SU-DHL-6 (cell line): Measurements from ENCODE around the gene KRTAP12-1.
"Not testable (repeated sequence)": the region's sequence is repeated elsewhere in the genome, so short reads cannot be mapped to it uniquely, and the experiment has no call there.

Experiments used
- H2AFZ ChIP-seq: fragments of 200-600 bp; sonication (generic); 2 replicates; pipeline ENCODE4 v1.6.1; 2014; ENCODE audit warnings: low read depth, mild to moderate bottlenecking, moderate library complexity, mixed read lengths, antibody characterized with exemption, low read length; ENCODE audit not compliant: severe bottlenecking
- H3F3A ChIP-seq: fragments of 200-600 bp; shearing (Covaris generic); 2 replicates; pipeline ENCODE4 v1.6.0; 2016; ENCODE audit warnings: antibody characterized with exemption, mild to moderate bottlenecking; ENCODE audit not compliant: insufficient read depth
- H3K27ac ChIP-seq: fragments of 200-600 bp; sonication (generic); 2 replicates; pipeline ENCODE4 v1.5.1; 2016; ENCODE audit warnings: low read depth, mild to moderate bottlenecking, low read length, moderate library complexity, mixed read lengths
- H3K27me3 ChIP-seq: fragments of 200-600 bp; sonication (generic), shearing (Covaris generic); 2 replicates; pipeline ENCODE4 v1.6.0; 2014; ENCODE audit warnings: mild to moderate bottlenecking, low read length
- H3K36me3 ChIP-seq: fragments of 200-600 bp; sonication (generic); 2 replicates; pipeline ENCODE4 v1.6.1; 2014; ENCODE audit warnings: mild to moderate bottlenecking, low read length, mixed read lengths
- H3K4me2 ChIP-seq: fragments of 300-600, 200-600 bp; shearing (Covaris generic), sonication (generic); 2 replicates; pipeline ENCODE4 v1.6.0; 2014; ENCODE audit warnings: low read length, low read depth, mild to moderate bottlenecking; ENCODE audit not compliant: poor library complexity, severe bottlenecking
- H3K4me3 ChIP-seq: fragments of 200-600 bp; sonication (generic); 2 replicates; pipeline ENCODE4 v1.5.1; 2014; ENCODE audit warnings: antibody characterized with exemption, low read length, mild to moderate bottlenecking, mixed read lengths; ENCODE audit not compliant: insufficient read depth, poor library complexity, severe bottlenecking
- H3K79me2 ChIP-seq: fragments of 200-600 bp; sonication (generic); 2 replicates; pipeline ENCODE4 v1.6.1; 2014; ENCODE audit warnings: mild to moderate bottlenecking, low read length, moderate library complexity; ENCODE audit not compliant: insufficient read depth
- H3K9ac ChIP-seq: fragments of 200-600 bp; sonication (generic); 2 replicates; pipeline ENCODE4 v1.7.0; 2014; ENCODE audit warnings: mild to moderate bottlenecking, low read length
- H3K9me2 ChIP-seq: fragments of 200-600 bp; sonication (generic); replicated peaks from 2 replicates; pipeline ENCODE4 v1.6.1; 2014; ENCODE audit warnings: low read length; ENCODE audit not compliant: insufficient read depth
- H3K9me3 ChIP-seq: fragments of 200-600 bp; sonication (generic); 2 replicates; pipeline ENCODE4 v1.6.1; 2014; ENCODE audit warnings: low read length, mixed read lengths; ENCODE audit not compliant: insufficient read depth
- H4K20me1 ChIP-seq: fragments of 200-600 bp; sonication (generic); 2 replicates; pipeline ENCODE4 v1.6.1; 2014; ENCODE audit warnings: low read depth, mild to moderate bottlenecking, antibody characterized with exemption, low read length, moderate library complexity, mixed read lengths
- EZH2phosphoT487 ChIP-seq: fragments of 200-600 bp; sonication (generic), shearing (Covaris generic); conservative IDR thresholded peaks from 2 replicates; pipeline ENCODE4 v1.6.1; 2018; ENCODE audit warnings: mild to moderate bottlenecking, antibody characterized with exemption, low read length, moderate library complexity, mixed read lengths
- TF ChIP-seq, protein P1 (sequence below): fragments of 200-600 bp; sonication (generic); IDR thresholded peaks from one replicate; pipeline ENCODE4 v1.5.1; 2017; ENCODE audit warnings: antibody characterized with exemption, mild to moderate bottlenecking, low read length, moderate library complexity; ENCODE audit not compliant: insufficient read depth, poor library complexity, severe bottlenecking

Gene KRTAP12-1

DNA sequence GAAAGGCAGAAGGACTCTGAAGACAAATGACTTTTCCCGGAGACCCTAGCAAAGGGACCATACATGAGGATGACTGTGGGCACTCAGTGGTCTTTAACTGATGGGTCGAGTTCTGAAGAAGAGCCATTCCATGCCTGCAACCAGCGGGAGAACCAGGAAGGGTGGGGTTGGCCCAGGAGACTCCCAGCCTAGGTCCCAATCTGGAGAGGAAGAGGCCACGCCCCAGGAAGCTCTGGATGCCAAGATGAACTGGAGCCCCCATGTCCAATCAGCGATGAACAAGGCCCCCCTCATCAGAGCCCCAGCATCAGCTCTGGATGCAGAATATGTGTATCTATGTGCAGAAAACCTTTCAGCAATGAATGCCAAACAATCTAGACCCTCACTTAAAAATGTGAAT lies 41.2 kb downstream of the KRTAP12-1 start:
- Histone ChIP-seq H3K9ac (no peak overlapping the region), H3K9me2 (no peaks in the 10 kb centered on the region), H4K20me1 (no peaks in the 10 kb centered on the region), H3K4me3 (no peak overlapping the region), H3K36me3 (no peaks in the 10 kb centered on the region), H3K9me3 (peaks cover 11% of the 10 kb centered on the region; the same call in 1 of the 2 replicates), H3K79me2 (no peaks in the 10 kb centered on the region), H3K4me2 (no peak overlapping the region), H3K27ac (no peak overlapping the region), H3F3A (no peaks in the 10 kb centered on the region), H3K27me3 (no peaks in the 10 kb centered on the region), H2AFZ (no peak overlapping the region)
- TF ChIP-seq, protein P1, sequence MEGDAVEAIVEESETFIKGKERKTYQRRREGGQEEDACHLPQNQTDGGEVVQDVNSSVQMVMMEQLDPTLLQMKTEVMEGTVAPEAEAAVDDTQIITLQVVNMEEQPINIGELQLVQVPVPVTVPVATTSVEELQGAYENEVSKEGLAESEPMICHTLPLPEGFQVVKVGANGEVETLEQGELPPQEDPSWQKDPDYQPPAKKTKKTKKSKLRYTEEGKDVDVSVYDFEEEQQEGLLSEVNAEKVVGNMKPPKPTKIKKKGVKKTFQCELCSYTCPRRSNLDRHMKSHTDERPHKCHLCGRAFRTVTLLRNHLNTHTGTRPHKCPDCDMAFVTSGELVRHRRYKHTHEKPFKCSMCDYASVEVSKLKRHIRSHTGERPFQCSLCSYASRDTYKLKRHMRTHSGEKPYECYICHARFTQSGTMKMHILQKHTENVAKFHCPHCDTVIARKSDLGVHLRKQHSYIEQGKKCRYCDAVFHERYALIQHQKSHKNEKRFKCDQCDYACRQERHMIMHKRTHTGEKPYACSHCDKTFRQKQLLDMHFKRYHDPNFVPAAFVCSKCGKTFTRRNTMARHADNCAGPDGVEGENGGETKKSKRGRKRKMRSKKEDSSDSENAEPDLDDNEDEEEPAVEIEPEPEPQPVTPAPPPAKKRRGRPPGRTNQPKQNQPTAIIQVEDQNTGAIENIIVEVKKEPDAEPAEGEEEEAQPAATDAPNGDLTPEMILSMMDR, result no peak
- TF ChIP-seq EZH2phosphoT487, result no peak

DNA sequence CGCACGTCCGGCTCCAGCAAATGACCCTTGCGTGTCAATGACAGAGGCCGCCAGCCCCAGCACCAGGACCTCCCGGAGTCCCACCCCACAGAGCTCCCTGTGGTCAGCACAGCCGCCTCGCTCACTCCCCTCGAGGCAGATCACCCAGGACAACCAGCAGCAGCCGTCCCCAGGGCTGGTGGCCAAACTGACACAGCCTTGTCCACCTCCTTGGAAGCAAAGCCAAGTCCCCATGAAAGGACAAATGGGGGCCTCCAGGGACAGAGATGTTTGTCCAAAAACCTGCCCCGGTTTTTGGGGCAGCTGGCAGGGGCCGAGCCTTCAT lies 42.7 kb downstream of the KRTAP12-1 start:
- Histone ChIP-seq H3K36me3 (no peaks in the 10 kb centered on the region), H3K9me3 (peaks cover 4% of the 10 kb centered on the region; the same call in 1 of the 2 replicates), H3K79me2 (no peaks in the 10 kb centered on the region), H2AFZ (no peak overlapping the region), H3K27ac (no peak overlapping the region), H3K9me2 (no peaks in the 10 kb centered on the region), H3F3A (no peaks in the 10 kb centered on the region), H3K4me3 (no peak overlapping the region), H3K27me3 (no peaks in the 10 kb centered on the region), H3K9ac (no peak overlapping the region), H3K4me2 (no peak overlapping the region), H4K20me1 (no peaks in the 10 kb centered on the region)
- TF ChIP-seq, protein P1, result no peak
- TF ChIP-seq EZH2phosphoT487, result no peak

DNA sequence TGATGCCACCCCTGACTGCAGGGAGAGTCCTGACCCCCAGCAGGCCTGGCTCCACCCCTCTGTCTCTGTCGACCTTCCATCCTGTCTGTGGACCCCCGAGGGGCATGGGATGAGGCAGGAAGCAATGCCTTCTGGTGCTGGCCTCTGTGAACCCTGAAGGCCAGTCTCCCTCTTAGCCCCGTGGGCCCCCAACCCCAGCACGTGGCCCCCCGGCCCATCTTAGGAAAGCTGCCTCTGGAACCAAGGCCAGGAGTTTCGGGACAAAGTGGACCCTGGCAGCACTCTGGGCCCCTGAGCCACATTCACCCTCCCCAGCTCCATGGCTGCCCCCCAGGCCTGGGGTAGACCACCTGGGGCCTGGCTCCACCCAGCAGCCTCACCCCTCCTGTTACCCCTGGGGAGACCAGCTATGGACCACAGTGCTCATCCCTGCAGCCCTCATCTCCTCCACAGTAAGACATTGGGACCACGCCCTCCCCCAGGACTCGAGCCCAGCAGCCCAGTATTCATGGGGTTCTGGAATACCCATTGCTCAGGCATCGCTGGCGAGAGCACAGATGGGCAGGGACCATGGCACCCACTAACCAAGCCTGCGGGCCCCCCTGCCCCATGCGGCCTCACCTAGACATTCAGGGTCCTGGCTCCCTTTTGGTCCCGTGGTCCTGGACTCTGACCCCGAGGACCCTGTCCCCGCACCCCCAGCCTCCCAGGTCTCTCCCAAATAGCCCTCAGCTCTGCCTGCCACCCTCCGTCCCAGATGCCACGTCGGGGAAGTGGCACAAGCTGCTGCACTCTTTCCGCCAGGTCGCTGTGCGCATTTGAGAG lies 43.2 kb downstream of the KRTAP12-1 start:
- H3K9me3 ChIP-seq, H3K27ac ChIP-seq, H3K9me2 ChIP-seq, H3F3A ChIP-seq, H3K4me3 ChIP-seq, H3K79me2 ChIP-seq, H3K4me2 ChIP-seq, H3K9ac ChIP-seq, H4K20me1 ChIP-seq, H2AFZ ChIP-seq, H3K27me3 ChIP-seq, H3K36me3 ChIP-seq: not testable (repeated sequence)

DNA sequence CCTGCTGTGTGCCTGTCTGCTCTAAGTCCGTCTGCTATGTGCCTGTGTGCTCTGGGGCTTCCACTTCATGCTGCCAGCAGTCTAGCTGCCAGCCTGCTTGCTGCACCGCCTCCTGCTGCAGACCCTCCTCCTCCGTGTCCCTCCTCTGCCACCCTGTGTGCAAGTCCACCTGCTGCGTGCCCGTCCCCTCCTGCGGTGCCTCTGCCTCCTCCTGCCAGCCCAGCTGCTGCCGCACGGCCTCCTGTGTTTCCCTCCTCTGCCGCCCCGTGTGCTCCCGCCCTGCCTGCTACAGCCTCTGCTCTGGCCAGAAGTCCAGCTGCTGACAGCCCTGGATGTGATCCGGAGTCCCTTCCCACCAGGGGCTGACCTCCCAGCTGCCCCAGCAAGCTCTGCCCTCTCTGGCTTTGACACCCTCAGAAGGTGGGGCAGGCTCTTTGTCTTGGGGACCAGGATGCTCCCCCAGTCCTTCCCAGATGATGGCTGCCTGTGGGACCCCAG lies 44.1 kb downstream of the KRTAP12-1 start:
- H2AFZ ChIP-seq, H3K27me3 ChIP-seq, H3K9ac ChIP-seq, H3K79me2 ChIP-seq, H3K4me3 ChIP-seq, H3K36me3 ChIP-seq, H3K4me2 ChIP-seq, H4K20me1 ChIP-seq, H3F3A ChIP-seq, H3K9me2 ChIP-seq, H3K27ac ChIP-seq, H3K9me3 ChIP-seq: not testable (repeated sequence)
